ENCODE measurements around the gene AIFM3. TPM values are rescaled to one million over a fixed set of nuclear protein-coding genes. Genes with fewer than 3 reads are reported as not detected.

AIFM3 gene
- total and polyA plus RNA-seq, 2 of the 13 experiments (the other 11 are each of a cell fraction or from before 2014, with no cell fraction given), result 9.0 to 15.3 TPM

DNA sequence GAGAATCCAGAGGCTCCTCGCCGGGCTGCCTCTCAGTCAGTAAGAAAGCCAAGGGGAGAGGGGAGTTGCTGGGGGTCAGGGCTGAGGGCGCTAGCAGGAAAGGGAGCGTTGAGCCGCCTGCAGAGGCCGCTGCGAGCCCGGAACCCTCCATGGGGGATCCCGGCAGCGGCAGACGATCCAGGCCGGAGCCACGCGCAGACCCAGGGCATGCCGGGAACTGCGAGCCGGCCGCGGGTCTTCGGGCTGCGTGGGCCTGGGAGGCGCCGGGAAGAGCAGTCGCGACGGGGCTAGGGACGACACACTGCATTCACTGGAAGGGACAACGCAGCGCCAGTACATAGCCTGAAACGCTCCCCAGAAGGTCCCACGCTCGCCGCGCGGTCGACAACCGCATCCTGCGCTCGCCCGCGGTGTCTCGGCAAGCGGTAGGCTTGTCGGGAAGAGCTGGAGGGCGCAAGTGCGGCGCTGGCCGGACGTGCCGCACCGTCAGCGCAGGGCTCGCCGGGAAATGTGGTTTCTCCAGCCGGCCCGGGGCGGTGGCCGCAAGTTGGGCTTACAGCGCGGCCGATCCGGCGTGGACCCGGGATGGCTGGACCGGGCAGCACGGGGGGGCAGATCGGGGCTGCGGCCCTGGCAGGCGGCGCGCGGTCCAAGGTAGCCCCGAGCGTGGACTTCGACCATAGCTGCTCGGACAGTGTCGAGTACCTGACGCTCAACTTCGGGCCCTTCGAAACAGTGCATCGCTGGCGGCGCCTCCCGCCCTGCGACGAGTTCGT is 14.9 kb downstream of the AIFM3 start, which contains the start of gene LZTR1 (continued):
- TF ChIP-seq, protein P1, sequence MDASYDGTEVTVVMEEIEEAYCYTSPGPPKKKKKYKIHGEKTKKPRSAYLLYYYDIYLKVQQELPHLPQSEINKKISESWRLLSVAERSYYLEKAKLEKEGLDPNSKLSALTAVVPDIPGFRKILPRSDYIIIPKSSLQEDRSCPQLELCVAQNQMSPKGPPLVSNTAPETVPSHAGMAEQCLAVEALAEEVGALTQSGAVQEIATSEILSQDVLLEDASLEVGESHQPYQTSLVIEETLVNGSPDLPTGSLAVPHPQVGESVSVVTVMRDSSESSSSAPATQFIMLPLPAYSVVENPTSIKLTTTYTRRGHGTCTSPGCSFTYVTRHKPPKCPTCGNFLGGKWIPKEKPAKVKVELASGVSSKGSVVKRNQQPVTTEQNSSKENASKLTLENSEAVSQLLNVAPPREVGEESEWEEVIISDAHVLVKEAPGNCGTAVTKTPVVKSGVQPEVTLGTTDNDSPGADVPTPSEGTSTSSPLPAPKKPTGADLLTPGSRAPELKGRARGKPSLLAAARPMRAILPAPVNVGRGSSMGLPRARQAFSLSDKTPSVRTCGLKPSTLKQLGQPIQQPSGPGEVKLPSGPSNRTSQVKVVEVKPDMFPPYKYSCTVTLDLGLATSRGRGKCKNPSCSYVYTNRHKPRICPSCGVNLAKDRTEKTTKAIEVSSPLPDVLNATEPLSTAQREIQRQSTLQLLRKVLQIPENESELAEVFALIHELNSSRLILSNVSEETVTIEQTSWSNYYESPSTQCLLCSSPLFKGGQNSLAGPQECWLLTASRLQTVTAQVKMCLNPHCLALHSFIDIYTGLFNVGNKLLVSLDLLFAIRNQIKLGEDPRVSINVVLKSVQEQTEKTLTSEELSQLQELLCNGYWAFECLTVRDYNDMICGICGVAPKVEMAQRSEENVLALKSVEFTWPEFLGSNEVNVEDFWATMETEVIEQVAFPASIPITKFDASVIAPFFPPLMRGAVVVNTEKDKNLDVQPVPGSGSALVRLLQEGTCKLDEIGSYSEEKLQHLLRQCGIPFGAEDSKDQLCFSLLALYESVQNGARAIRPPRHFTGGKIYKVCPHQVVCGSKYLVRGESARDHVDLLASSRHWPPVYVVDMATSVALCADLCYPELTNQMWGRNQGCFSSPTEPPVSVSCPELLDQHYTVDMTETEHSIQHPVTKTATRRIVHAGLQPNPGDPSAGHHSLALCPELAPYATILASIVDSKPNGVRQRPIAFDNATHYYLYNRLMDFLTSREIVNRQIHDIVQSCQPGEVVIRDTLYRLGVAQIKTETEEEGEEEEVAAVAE (CRISPR knock-in tag; IDR thresholded peaks at IDR 0.05; ENCODE audit: borderline replicate concordance), result peak; percentile 77; the same call in 1 of the 2 replicates
- peak; percentile 95 for TF ChIP-seq TMF1 (CRISPR knock-in tag; IDR thresholded peaks at IDR 0.05; ENCODE audit: low read depth)
- no peak for TF ChIP-seq PRPF4 (IDR thresholded peaks at IDR 0.05; ENCODE audit: low read depth, low read length, poor library complexity, severe bottlenecking)
- TF ChIP-seq, protein P2, sequence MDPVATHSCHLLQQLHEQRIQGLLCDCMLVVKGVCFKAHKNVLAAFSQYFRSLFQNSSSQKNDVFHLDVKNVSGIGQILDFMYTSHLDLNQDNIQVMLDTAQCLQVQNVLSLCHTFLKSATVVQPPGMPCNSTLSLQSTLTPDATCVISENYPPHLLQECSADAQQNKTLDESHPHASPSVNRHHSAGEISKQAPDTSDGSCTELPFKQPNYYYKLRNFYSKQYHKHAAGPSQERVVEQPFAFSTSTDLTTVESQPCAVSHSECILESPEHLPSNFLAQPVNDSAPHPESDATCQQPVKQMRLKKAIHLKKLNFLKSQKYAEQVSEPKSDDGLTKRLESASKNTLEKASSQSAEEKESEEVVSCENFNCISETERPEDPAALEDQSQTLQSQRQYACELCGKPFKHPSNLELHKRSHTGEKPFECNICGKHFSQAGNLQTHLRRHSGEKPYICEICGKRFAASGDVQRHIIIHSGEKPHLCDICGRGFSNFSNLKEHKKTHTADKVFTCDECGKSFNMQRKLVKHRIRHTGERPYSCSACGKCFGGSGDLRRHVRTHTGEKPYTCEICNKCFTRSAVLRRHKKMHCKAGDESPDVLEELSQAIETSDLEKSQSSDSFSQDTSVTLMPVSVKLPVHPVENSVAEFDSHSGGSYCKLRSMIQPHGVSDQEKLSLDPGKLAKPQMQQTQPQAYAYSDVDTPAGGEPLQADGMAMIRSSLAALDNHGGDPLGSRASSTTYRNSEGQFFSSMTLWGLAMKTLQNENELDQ (CRISPR knock-in tag; IDR thresholded peaks at IDR 0.05; ENCODE audit: borderline replicate concordance), result 0 out of 2 replicates have a peak, but pooled peaks have one; percentile 61
- TF ChIP-seq FOXK2 (IDR thresholded peaks at IDR 0.05), result no peak
- no peak; the same call in 1 of the 2 replicates for TF ChIP-seq PAX8 (CRISPR knock-in tag; IDR thresholded peaks at IDR 0.05; ENCODE audit: borderline replicate concordance)
- TF ChIP-seq, protein P3, sequence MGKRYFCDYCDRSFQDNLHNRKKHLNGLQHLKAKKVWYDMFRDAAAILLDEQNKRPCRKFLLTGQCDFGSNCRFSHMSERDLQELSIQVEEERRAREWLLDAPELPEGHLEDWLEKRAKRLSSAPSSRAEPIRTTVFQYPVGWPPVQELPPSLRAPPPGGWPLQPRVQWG (CRISPR knock-in tag; IDR thresholded peaks at IDR 0.05; ENCODE audit: borderline replicate concordance, low read depth), result no peak
- no peak for TF ChIP-seq HNF4G (IDR thresholded peaks at IDR 0.05; ENCODE audit: borderline replicate concordance, low read depth, low read length)
- TF ChIP-seq HNF4G (CRISPR knock-in tag; IDR thresholded peaks at IDR 0.05; ENCODE audit: borderline replicate concordance, low read depth), result peak; percentile 55; the same call in 1 of the 2 replicates
- no peak for TF ChIP-seq SRSF4 (IDR thresholded peaks at IDR 0.05; ENCODE audit: low read depth, low read length, poor library complexity, severe bottlenecking)
- peak; percentile 8; the same call in 1 of the 2 replicates for TF ChIP-seq ZNF121 (CRISPR knock-in tag; IDR thresholded peaks at IDR 0.05)
- TF ChIP-seq, protein P4, sequence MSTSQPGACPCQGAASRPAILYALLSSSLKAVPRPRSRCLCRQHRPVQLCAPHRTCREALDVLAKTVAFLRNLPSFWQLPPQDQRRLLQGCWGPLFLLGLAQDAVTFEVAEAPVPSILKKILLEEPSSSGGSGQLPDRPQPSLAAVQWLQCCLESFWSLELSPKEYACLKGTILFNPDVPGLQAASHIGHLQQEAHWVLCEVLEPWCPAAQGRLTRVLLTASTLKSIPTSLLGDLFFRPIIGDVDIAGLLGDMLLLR (CRISPR knock-in tag; IDR thresholded peaks at IDR 0.05), result peak; percentile 84
- TF ChIP-seq ZNF549 (CRISPR knock-in tag; IDR thresholded peaks at IDR 0.05), result 0 out of 2 replicates have a peak, but pooled peaks have one; percentile 78
- peak; percentile 93 for TF ChIP-seq KLF13 (CRISPR knock-in tag; IDR thresholded peaks at IDR 0.05)
- TF ChIP-seq, protein P5, sequence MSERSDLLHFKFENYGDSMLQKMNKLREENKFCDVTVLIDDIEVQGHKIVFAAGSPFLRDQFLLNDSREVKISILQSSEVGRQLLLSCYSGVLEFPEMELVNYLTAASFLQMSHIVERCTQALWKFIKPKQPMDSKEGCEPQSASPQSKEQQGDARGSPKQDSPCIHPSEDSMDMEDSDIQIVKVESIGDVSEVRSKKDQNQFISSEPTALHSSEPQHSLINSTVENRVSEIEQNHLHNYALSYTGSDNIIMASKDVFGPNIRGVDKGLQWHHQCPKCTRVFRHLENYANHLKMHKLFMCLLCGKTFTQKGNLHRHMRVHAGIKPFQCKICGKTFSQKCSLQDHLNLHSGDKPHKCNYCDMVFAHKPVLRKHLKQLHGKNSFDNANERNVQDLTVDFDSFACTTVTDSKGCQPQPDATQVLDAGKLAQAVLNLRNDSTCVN (CRISPR knock-in tag; IDR thresholded peaks at IDR 0.05; ENCODE audit: borderline replicate concordance), result peak; percentile 65
- TF ChIP-seq SRSF1 (optimal IDR thresholded peaks at IDR 0.05; ENCODE audit: low read depth, low read length), result no peak
- TF ChIP-seq SSRP1 (CRISPR knock-in tag; IDR thresholded peaks at IDR 0.05), result 0 out of 2 replicates have a peak, but pooled peaks have one; percentile 44
- no peak for TF ChIP-seq NR2F6 (IDR thresholded peaks at IDR 0.05)
- TF ChIP-seq NR2F6 (CRISPR knock-in tag; IDR thresholded peaks at IDR 0.05), result peak; percentile 55; the same call in 1 of the 2 replicates
- TF ChIP-seq RFXAP (CRISPR knock-in tag; IDR thresholded peaks at IDR 0.05; ENCODE audit: borderline replicate concordance), result peak; percentile 55; the same call in 1 of the 2 replicates
